Measurements from ENCODE around the gene CKM. TPM values are rescaled to one million over a fixed set of nuclear protein-coding genes. Genes with fewer than 3 reads are reported as not detected.
"Not testable (repeated sequence)": the region's sequence is repeated elsewhere in the genome, so short reads cannot be mapped to it uniquely, and the experiment has no call there.

CKM gene
- total and polyA plus RNA-seq, 2 experiments from 2014 or later: 1.0 to 1.3 TPM

- DNase-seq (ENCODE audit: low spot score): no peak
- H3K9me2 ChIP-seq (replicated peaks; ENCODE audit: insufficient read depth): no peaks in the 10 kb centered on the region
- H3K4me1 ChIP-seq (ENCODE audit: insufficient read depth): no peaks in the 10 kb centered on the region
- H3K9me3 ChIP-seq (ENCODE audit: low read depth): no peaks in the 10 kb centered on the region
- no peak overlapping the region for H3K4me3 ChIP-seq
- H3K27ac ChIP-seq: no peak overlapping the region
- peaks cover 18% of the 10 kb centered on the region for H3K27me3 ChIP-seq
- no peak for TF ChIP-seq EZH2phosphoT487 (IDR thresholded peaks at IDR 0.05; ENCODE audit: low read depth, severe bottlenecking, unreplicated experiment)
- no peak for TF ChIP-seq EZH2 (IDR thresholded peaks at IDR 0.05; ENCODE audit: borderline replicate concordance)
- H4K20me1 ChIP-seq (ENCODE audit: insufficient read depth, poor library complexity, severe bottlenecking): no peaks in the 10 kb centered on the region
- WGBS (ENCODE audit: low lambda C conversion rate, missing lambda C conversion rate): 70% methylated on average over 10 of the region's 18 CpGs
- no peak overlapping the region for H3K4me2 ChIP-seq
- no peaks in the 10 kb centered on the region for H3K36me3 ChIP-seq (replicated peaks; ENCODE audit: insufficient read depth, low read depth)
- no peaks in the 10 kb centered on the region for H3K79me2 ChIP-seq
- H2AFZ ChIP-seq: no peak overlapping the region
Measured at GRCh38 chr19:45311621-45312020, 11.1 kb downstream of the CKM start.

- not testable (repeated sequence) for H4K20me1 ChIP-seq (ENCODE audit: insufficient read depth, poor library complexity, severe bottlenecking); H3K36me3 ChIP-seq (replicated peaks; ENCODE audit: insufficient read depth, low read depth); H3K4me2 ChIP-seq; H3K79me2 ChIP-seq; DNase-seq (ENCODE audit: low spot score); H3K27me3 ChIP-seq; H3K4me3 ChIP-seq; H3K27ac ChIP-seq; H2AFZ ChIP-seq; H3K9me3 ChIP-seq (ENCODE audit: low read depth); H3K9me2 ChIP-seq (replicated peaks; ENCODE audit: insufficient read depth); H3K4me1 ChIP-seq (ENCODE audit: insufficient read depth)
- 94% methylated on average over 8 of the region's 8 CpGs for WGBS (ENCODE audit: low lambda C conversion rate, missing lambda C conversion rate)
Measured at GRCh38 chr19:45309322-45309721, 13.4 kb downstream of the CKM start.

DNA sequence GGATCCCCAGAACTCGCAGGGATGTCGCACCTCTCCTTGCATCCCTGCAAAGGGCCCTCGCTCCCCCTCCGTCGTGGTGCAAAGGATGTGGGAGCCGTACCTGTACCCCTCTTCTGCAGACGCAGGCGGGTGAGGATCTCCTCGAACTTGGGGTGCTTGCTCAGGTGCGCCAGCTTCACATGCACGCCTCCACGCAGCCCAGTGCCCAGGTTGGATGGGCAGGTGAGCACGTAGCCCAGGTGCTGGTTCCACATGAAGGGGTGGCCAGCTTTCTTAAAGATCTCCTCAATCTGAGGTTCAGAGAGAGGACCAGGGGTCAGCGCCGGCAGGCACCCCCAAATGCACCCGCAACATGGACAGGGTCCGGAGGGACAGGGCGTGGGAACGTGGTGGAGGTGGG is 15.3 kb downstream of the CKM start:
- DNase-seq (ENCODE audit: low spot score): no peak
- Histone ChIP-seq H3K9me3 (ENCODE audit: low read depth) (no peaks in the 10 kb centered on the region), H2AFZ (no peak overlapping the region), H3K4me2 (no peak overlapping the region), H3K27me3 (no peaks in the 10 kb centered on the region), H4K20me1 (ENCODE audit: insufficient read depth, poor library complexity, severe bottlenecking) (no peaks in the 10 kb centered on the region), H3K9me2 (replicated peaks; ENCODE audit: insufficient read depth) (no peaks in the 10 kb centered on the region), H3K4me1 (ENCODE audit: insufficient read depth) (no peaks in the 10 kb centered on the region), H3K4me3 (no peak overlapping the region), H3K27ac (no peak overlapping the region), H3K36me3 (replicated peaks; ENCODE audit: insufficient read depth, low read depth) (no peaks in the 10 kb centered on the region), H3K79me2 (no peaks in the 10 kb centered on the region)
- TF ChIP-seq EZH2phosphoT487 (IDR thresholded peaks at IDR 0.05; ENCODE audit: low read depth, severe bottlenecking, unreplicated experiment) (no peak), EZH2 (IDR thresholded peaks at IDR 0.05; ENCODE audit: borderline replicate concordance) (no peak), CTCF (IDR thresholded peaks at IDR 0.05; ENCODE audit: poor library complexity) (no peak)
- 94% methylated on average over 19 of the region's 19 CpGs for WGBS (ENCODE audit: low lambda C conversion rate, missing lambda C conversion rate)

- Histone ChIP-seq H3K4me1 (ENCODE audit: insufficient read depth) (no peaks in the 10 kb centered on the region), H3K9me2 (replicated peaks; ENCODE audit: insufficient read depth) (no peaks in the 10 kb centered on the region), H3K4me3 (no peak overlapping the region), H3K36me3 (replicated peaks; ENCODE audit: insufficient read depth, low read depth) (no peaks in the 10 kb centered on the region), H3K27ac (no peak overlapping the region), H3K4me2 (no peak overlapping the region), H2AFZ (no peak overlapping the region), H3K79me2 (no peaks in the 10 kb centered on the region), H4K20me1 (ENCODE audit: insufficient read depth, poor library complexity, severe bottlenecking) (no peaks in the 10 kb centered on the region), H3K27me3 (no peaks in the 10 kb centered on the region), H3K9me3 (ENCODE audit: low read depth) (no peaks in the 10 kb centered on the region)
- no peak for DNase-seq (ENCODE audit: low spot score)
- no peak for TF ChIP-seq CTCF (IDR thresholded peaks at IDR 0.05; ENCODE audit: poor library complexity)
- no peak for TF ChIP-seq EZH2 (IDR thresholded peaks at IDR 0.05; ENCODE audit: borderline replicate concordance)
- no peak for TF ChIP-seq EZH2phosphoT487 (IDR thresholded peaks at IDR 0.05; ENCODE audit: low read depth, severe bottlenecking, unreplicated experiment)
- WGBS (ENCODE audit: low lambda C conversion rate, missing lambda C conversion rate): 80% methylated on average over 18 of the region's 18 CpGs
Measured at GRCh38 chr19:45306518-45307027, 16.1 kb downstream of the CKM start.

All from hepatocyte (in vitro differentiated cells).